ENCODE data around the gene DYNLT4.
"Not testable (repeated sequence)": the region's sequence is repeated elsewhere in the genome, so short reads cannot be mapped to it uniquely, and the experiment has no call there.

The DYNLT4 gene

DNA sequence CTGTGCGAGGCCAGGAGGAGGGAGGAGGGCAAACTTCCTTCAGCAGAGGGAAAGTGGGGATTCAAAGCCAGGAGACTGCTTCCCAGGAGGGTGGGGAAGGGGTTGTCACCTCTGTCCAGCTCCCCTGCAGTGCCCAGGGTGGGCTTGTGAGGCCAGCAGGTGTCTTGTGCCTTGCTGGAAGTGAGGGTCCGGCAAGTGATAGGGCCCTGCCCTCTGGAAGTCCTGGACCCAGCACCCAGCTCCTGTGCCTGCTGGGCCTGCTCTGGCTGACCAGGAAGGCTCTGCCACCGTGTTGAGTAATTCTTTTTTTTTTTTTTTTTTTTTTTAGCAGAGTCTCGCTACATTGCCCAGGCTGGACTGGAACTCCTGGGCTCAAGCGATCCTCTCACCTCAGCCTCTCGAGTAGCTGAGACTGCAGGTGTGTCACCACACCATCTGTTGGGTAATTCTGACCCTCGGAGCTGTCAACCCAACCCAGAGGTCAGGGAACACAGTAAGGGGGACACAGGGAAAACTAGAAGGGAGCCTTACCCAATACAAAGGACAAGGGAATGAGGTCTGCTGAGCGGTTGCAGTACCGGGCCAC is 20.2 kb downstream of the DYNLT4 start:
- DNase-seq, result no peak

DNA sequence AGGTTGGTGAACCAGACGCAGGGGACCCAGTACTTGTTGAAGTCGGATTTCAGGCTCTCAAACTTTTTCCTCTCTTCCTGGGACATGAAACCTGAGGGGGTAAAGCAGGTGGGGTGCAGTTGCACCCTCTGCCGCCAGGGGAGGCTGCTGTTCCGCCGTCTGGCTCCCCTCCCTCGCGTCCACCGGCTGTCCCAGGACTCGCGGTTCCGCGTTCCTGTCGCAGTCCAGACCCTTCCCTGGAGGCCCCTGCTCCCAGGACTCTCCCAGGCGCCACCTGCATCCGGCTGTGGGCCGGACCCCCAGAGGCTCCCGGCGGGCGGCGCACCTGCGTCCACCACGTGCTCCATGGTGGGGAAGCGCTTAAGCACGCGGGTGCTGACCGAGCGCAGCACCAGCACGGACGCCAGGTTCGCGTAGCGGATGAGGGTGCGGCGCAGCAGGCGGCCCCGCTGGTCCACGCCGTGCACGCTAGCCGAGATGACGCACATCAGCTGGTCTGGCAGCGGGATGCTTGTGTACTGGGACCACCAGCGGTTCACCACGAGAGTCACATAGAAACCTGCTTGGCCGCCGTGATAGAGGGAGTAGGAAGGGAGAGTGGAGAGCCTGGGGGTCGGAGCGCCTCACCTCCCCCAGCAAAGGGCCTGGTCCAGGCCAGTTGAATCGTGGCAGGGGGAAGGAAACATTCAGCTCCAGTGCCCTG is 20.9 kb downstream of the DYNLT4 start:
- peak; percentile 26 for DNase-seq

DNA sequence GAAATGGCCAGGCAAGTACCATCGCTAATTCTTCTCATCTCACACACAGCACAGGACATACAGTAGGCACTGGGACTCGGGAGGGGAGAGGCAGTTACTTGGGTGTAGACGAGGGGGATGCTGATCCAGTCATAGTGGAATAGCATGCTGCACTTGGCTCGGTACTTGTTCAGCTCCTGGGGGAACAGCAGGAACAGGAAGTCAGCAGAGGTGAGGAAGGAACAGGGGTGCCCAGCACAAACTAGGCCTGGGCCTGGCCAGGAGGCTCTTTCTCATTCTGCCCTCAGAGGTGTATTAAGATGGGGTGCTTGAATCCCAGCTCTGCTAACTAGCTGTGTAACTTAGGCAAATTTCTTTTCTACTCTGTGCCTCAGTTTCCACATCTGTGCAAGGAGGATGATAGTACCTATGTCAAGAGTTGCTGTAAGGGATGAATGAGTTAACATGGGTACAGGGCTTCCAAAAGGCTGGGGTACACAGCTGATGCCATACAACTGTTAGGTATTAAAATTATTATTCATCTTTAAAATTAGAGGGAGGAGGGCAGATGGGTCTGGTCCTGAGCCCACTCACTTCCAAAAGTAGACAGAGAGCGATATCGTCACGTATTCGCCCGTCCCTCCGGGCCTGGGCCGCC is 21.5 kb downstream of the DYNLT4 start:
- no peak for DNase-seq

DNA sequence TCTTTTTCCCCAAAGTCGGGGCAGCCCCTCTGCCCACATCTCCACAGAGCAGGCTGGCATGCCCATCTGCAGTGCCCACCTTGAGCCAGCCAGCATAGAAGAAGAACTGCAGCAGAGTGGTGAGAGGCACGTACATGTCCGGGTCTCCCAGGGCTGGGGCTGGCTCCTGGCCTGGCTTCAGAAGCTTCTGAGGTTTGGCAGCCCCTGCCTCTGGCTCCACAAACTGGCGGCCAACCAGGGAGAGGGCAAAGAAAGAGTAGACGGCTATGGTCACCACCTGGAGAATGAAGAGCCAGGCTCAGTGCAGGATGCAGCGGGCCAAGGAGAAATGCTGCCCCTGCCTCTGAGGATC is 22.1 kb downstream of the DYNLT4 start:
- DNase-seq, result no peak

DNA sequence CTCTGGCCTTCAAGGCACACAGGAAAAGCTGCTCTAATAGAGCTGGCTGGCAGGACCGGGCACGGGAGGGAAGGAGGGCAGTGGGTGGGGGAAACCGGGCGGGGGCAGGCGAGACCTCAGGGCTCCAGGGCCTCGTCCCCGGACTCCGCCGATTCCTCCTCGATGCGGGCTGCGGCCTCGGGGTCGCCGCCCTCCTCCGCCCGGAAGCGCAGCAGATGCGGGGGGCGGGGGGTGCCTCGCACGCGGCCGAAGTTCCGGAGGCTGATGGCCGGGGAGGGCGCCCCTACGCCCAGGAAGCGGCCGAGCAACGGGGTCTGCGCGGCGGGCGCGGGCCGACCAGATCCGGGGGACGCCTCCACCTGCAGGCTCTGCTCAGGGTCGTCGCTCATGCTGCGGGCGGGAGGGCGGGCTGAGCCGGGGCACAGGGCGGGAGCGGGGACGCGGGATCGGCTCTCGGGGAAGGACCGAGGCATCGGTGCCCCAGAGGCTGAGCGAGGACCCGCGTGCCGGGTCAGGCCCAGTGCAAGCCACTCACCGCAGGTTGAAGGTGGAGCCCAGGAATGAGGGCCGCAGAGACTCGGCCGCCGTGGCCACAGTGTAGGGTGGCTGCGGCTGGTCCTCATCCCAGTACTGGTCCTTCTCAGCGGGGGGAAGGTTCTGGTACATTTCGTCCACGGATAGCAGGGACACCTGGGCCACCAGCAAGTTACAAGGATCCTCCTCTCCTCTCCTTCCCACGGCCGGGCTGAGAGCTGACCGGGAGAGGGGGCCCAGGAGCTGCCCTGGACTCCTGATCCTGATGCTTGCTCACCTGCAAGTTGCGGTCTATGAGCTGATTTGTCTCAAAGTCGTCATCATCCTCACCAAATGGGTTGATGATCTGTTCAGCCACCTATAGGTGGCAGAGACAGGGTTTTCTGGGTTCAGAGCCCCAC is 22.8 kb downstream of the DYNLT4 start:
- no peak for DNase-seq

DNA sequence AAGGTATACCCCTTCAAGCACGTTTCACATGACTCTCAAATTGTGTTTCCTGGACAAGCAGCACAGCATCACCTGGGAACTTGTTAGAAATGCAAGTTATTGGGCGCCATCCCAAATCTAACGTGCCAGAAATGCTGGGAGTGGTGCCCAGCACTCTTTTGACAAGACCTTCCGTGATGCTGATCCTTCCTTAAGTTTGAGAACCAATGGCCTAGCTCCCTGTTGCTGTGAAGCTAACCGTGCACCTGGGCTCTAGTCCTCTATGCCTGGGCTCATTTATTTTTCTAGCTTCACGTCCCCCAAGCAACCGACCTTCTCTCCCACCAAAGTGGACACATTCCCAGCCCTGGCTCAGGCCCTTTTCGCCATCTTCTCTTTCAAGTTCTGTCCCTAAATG is 23.5 kb downstream of the DYNLT4 start:
- no peak for DNase-seq

DNA sequence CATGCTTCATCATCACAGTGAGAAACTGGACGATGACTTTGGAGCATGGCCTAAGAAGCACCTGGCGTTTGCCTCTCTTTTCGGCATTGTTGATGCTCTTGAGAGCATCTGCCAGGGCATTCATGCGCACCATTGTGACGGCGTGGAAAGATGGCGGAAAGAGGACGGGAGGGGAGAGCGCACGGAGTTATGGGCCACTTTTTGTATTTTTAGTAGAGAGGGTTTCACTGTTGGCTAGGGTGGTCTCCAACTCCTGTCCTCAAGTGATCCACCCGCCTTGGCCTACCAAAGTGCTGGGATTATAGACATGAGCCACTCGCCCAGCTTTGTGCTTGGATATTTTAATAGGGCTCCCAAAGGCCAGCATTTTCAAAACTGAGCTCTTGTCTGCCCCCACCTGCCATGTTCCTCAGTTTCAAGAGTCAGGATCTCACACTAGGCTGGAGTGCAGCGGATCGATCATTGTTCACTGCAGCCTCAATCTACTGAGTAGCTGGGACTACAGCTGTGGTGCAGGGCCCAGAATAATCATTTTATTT is 26.5 kb downstream of the DYNLT4 start:
- no peak for DNase-seq

DNA sequence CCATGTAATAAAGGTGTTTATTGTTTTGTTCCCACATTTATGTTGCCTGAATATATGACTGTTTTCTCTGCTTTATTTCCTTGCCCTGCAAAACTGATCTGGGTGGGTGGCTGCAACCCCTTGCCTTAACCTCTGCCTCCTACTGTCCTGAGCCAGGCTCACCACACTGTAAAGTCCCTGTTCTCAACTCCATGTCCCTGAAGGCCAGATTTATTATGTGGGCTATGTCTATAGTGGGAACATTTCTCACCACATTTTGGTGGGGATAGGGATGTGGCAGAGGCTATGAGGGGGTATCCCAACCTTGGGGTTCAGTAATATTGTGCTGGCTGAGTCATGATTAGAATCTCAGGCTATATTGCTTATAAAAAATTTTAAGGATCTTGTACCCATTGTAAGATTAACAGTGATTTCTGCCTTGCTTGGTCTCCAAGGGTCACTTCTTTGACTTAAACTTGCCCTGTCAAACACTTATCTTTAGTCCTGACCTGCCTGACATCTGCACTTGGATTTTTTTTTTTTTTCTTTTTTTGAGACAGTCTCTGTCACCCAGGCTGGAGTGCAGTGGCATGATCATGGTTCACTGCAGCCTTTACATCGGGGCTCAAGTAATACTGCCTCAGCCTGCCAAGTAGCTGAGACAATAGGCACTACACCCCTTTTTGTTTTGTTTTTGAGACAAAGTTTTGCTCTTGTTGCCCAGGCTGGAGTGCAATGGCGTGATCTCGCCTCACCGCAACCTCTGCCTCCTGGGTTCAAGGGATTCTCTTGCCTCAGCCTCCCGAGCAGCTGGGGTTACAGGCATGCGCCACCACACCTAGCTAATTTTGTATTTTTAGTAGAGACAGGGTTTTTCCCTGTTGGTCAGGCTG is 28.2 kb downstream of the DYNLT4 start:
- no peak for DNase-seq

DNA sequence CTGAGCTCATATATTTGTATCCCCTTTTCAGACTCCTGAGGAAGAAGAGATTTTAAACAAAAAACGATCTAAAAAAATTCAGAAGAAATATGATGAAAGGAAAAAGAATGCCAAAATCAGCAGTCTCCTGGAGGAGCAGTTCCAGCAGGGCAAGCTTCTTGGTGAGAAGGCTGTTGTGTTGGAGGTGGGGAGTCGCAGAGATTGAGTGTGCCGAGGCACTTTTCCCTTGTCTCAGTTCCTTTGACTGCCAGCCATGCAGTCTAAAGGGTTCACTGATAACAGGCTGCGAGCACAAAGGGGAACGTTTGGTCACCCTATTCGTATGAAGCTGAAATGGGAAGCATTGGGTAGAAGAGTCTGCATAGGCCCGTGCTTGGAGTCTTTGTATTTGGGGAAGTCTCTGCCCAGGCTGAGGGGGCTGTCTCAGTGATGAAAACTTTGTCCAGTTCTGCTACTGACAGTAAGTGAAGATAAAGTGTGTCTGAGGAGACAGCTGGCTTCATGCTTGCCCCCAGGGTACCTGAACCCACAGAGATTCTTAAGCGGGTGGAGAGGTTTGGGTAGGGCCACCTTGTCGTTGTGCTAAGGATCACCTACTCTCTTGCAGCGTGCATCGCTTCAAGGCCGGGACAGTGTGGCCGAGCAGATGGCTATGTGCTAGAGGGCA is 29.0 kb downstream of the DYNLT4 start:
- no peak for DNase-seq

DNA sequence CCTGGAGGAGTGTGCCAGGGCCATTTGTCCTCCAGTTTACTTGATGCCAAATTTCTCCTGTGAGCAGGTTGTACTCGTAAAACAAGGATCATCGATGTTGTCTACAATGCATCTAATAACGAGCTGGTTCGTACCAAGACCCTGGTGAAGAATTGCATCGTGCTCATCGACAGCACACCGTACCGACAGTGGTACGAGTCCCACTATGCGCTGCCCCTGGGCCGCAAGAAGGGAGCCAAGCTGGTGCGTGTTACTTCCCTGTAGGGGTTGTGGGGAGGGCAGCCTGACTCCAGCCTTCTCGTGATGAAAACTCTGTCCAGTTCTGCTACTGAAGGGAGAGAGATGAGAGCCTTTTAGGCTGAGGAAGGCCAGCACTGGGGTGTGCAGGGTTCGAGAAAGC is 29.6 kb downstream of the DYNLT4 start:
- DNase-seq, result no peak

DNA sequence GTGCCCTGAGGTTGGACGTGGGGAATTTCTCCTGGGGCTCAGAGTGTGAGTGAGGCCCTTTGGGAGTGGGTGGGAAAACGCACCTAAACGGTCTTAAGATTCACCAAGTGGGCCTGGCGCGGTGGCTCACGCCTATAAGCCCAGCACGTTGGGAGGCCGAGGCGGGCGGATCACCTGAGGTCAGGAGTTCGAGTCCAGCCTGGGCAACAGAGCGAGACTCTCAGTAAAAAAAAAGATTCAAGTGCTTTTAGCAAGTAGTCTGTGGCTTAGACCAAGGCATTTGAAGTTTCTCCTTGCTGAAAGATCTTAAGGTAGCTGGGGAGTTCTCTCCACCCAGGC is 30.5 kb downstream of the DYNLT4 start:
- DNase-seq, result no peak

DNA sequence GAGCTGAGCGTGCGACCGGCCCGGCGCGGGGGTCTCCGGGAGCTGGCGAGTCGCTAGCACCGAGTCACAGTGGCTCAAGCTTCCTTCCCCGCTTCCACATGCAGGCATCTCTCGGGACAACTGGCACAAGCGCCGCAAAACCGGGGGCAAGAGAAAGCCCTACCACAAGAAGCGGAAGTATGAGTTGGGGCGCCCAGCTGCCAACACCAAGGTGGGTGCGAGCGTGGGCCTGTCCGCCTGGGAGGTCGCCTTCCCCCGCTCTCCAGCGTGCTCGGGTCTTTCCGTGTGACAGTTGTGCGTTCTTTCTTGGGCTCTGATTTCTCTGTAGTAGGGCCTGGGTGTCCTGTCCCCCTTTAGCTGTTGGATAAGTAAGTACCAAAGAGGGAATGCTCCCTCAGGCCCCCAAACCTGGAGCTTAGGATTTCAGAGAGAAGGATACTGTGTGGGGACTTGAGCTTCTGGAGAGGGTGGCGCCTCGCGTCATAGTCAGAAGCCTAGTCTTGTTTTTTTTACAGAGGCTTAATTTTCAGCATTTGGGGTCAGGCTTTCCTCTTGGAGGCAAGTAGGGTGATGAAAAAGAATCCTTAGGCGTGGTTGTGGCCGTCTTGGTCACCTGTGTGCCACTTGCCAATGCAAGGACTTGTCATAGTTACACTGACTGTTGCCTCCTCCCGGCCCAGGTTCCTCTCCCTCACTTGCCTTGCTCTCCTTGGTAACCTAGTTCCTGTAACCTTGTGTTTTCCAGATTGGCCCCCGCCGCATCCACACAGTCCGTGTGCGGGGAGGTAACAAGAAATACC is 31.0 kb downstream of the DYNLT4 start:
- DNase-seq, result no peak

DNA sequence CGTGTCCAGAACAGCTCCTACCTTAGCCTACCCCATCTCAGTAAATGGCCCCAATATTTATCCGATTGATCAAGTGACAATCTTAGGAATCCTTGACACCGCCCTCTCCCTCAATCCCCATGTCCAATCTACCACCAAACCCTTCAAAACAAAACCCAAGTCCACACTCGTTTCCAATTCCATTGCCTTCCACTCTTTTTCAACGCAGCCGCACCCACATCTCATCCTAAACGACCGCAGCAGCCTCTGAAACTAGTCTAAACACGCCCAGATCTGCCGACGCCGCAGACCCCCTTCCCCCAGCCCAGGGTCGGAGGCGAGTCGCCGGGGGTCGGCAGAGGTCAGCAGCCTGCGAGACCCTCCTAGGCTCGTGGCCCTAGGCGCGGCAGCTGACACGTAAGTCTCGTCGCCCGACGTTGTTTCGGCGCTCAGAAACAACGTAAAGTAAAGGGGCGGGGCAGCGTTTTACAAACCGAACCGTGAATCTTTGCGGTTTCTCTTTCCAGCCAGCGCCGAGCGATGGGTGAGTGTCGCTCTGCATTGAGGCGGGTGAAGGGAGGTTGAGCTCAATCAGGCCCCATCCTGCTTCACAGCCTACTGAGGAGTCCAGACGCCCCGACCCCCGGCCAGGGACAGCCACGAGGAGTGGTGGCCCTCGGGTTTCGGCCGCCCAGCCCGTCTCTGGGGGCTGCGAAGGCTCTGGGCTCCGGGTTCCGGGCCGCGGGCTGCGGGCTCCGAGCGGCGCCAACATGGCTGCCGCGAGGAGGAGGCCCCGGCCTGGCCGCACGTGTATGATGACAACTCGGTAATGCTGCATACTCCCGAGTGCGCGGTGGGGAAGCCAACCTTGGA is 31.8 kb downstream of the DYNLT4 start, which contains the start of gene RPS8:
Gene RPS8 (plus strand): TSS at position 463 of the 852 bp plus-strand sequence. CDS start 57 bp downstream, at position 520.
- DNase-seq, result peak; percentile 98

DNA sequence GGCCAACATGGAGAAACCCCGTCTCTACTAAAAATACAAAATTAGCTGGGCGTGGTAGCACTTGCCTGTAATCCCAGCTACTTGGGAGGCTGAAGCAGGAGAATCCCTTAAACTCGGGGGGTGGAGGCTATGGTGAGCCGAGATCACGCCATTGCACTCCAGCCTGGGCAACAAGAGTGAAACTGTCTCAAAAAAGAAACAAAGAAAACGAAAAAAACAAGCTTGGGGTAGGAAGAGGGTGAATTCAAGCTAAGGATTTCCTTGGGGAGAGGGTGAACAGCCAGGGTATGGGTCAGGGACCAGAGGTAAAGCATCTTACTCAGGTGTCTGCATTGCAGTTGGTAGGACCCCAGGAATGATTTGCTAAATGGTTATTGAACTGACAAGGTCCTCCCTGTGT is 40.7 kb downstream of the DYNLT4 start:
- DNase-seq, result not testable (repeated sequence)

DNA sequence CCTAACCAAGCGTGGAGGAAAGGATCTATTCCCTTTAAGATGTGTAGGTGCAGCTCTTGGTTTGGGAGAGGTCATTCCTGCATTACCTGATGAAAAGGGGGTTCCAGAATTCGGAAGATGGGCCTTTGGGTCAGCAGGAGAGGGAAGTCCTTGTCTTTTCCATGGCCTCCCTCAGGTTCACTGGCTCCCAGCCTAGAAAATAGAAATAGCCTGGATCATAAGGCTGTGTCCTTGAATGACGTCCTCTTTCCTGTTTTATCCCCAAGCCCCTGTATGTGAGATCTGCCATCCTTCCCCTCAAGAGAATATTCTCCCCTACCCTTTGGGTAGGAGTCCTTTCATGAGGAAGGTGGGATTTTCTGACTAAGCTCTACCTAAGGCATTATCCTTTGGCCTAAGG is 46.3 kb downstream of the DYNLT4 start:
- DNase-seq, result no peak

DNA sequence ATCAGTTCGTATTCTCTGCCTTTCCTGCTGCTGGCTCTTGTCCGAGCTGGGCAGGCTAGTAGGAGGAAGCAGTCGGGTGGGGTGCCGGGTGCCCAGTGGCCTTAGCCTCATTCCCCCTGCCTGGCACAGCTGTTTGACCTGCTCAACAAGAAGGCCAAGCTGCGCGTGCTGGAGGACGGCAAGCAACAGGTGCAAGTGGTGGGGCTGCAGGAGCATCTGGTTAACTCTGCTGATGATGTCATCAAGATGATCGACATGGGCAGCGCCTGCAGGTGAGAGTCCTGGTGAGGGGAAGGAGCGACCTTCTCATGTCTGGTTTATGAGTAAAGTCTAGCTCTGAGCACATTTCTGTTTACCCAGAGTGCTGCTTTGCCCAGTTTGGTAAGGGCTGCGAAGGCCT is 48.1 kb downstream of the DYNLT4 start:
- DNase-seq, result no peak

DNA sequence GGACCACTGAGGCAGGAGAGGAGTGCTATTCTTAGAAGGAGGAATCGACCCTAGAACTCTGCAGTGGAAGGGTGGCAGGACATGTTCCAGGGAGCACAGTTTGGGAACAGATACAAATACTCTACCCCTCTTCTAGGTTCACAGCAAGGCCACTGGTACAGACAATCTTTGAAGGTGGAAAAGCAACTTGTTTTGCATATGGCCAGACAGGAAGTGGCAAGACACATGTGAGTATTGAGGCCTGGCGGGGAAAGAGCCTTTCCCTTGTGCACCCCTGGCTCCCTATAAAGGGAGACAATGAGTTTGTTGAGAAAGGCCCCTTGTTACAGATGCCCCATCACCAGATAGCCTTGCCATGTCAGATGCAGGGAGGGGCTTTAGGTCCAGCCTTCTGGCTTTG is 49.7 kb downstream of the DYNLT4 start:
- no peak for DNase-seq
